ENCODE results near the gene ACTR3.
"Not testable (repeated sequence)": the region's sequence is repeated elsewhere in the genome, so short reads cannot be mapped to it uniquely, and the experiment has no call there.

ACTR3 gene

GRCh38 chr2:113901943-113902342, 12.1 kb downstream of the ACTR3 start:
- DNase-seq (ENCODE audit: low read depth in 4 of 4, low spot score in 1 of 4): no peak

GRCh38 chr2:113905886-113906285, 16.0 kb downstream of the ACTR3 start:
- DNase-seq (ENCODE audit: low read depth in 4 of 4, low spot score in 1 of 4): no peak

- DNase-seq (ENCODE audit: low read depth in 4 of 4, low spot score in 1 of 4): no peak
These were observed 16.8 kb downstream of the ACTR3 start for GRCh38 chr2:113906647-113907046.

- no peak for DNase-seq (ENCODE audit: low read depth in 4 of 4, low spot score in 1 of 4)
These were observed 17.4 kb downstream of the ACTR3 start for GRCh38 chr2:113907297-113907696.

- peak in 3 of 4 experiments; percentile 30 to 51 (median 48) for DNase-seq (ENCODE audit: low read depth in 4 of 4, low spot score in 1 of 4)
These were observed 20.3 kb downstream of the ACTR3 start for GRCh38 chr2:113910110-113910717.

GRCh38 chr2:113910967-113911678, 21.2 kb downstream of the ACTR3 start:
- no peak for DNase-seq (ENCODE audit: low read depth in 4 of 4, low spot score in 1 of 4)

- no peak for DNase-seq (ENCODE audit: low read depth in 4 of 4, low spot score in 1 of 4)
These were observed 25.4 kb downstream of the ACTR3 start for GRCh38 chr2:113915082-113915819.

GRCh38 chr2:113918229-113918628, 28.3 kb downstream of the ACTR3 start:
- DNase-seq (ENCODE audit: low read depth in 4 of 4, low spot score in 1 of 4): no peak

GRCh38 chr2:113920996-113921395, 31.1 kb downstream of the ACTR3 start:
- DNase-seq (ENCODE audit: low read depth in 4 of 4, low spot score in 1 of 4): no peak

GRCh38 chr2:113922335-113922734, 32.4 kb downstream of the ACTR3 start:
- DNase-seq (ENCODE audit: low read depth in 4 of 4, low spot score in 1 of 4): no peak

- DNase-seq (ENCODE audit: low read depth in 4 of 4, low spot score in 1 of 4): no peak
These were observed 32.9 kb downstream of the ACTR3 start for GRCh38 chr2:113922784-113923183.

- DNase-seq (ENCODE audit: low read depth in 4 of 4, low spot score in 1 of 4): no peak
These were observed 36.0 kb downstream of the ACTR3 start for GRCh38 chr2:113925884-113926283.

GRCh38 chr2:113926314-113926713, 36.4 kb downstream of the ACTR3 start:
- no peak for DNase-seq (ENCODE audit: low read depth in 4 of 4, low spot score in 1 of 4)

GRCh38 chr2:113930448-113930847, 40.6 kb downstream of the ACTR3 start:
- DNase-seq (ENCODE audit: low read depth in 4 of 4, low spot score in 1 of 4): no peak

GRCh38 chr2:113937501-113937900, 47.6 kb downstream of the ACTR3 start:
- DNase-seq (ENCODE audit: low read depth in 4 of 4, low spot score in 1 of 4): no peak

GRCh38 chr2:113940891-113941290, 51.0 kb downstream of the ACTR3 start:
- DNase-seq (ENCODE audit: low read depth in 4 of 4, low spot score in 1 of 4): no peak

- not testable (repeated sequence) for DNase-seq (ENCODE audit: low read depth in 4 of 4, low spot score in 1 of 4)
These were observed 55.9 kb downstream of the ACTR3 start for GRCh38 chr2:113945784-113946183.

GRCh38 chr2:113950906-113951305, 61.0 kb downstream of the ACTR3 start:
- not testable (repeated sequence) for DNase-seq (ENCODE audit: low read depth in 4 of 4, low spot score in 1 of 4)

- no peak for DNase-seq (ENCODE audit: low read depth in 4 of 4, low spot score in 1 of 4)
These were observed 71.1 kb downstream of the ACTR3 start for GRCh38 chr2:113961000-113961399.

GRCh38 chr2:113962692-113963480, 73.0 kb downstream of the ACTR3 start:
- DNase-seq (ENCODE audit: low read depth in 4 of 4, low spot score in 1 of 4): no peak

- DNase-seq (ENCODE audit: low read depth in 4 of 4, low spot score in 1 of 4): no peak
These were observed 74.1 kb downstream of the ACTR3 start for GRCh38 chr2:113963965-113964364.

Measured in stimulated activated CD4-positive, alpha-beta T cell treated with anti-CD3 and anti-CD28 coated beads, Interleukin-1b, Interleukin-23, amount 100 ng/mL, for 24 hours (primary cell).